Erythroblast (primary cell): Measurements from ENCODE around the gene KCNMA1.

Source experiments
- DNase-seq, 2 experiments: peaks; one replicate each; lab custom pipeline; 2025; lab: John Stamatoyannopoulos, UW
- GATA1 ChIP-seq: IDR thresholded peaks from 2 replicates; pipeline ENCODE4 v1.6.1; 2011; ENCODE audit warnings: low read depth, mild to moderate bottlenecking, control low read depth, low read length, moderate library complexity
- POLR2A ChIP-seq: IDR thresholded peaks from 2 replicates; pipeline ENCODE4 v1.6.1; 2011; ENCODE audit warnings: mild to moderate bottlenecking, low read length

KCNMA1 gene

GRCh38 chr10:77103213-77103612 is 534.4 kb downstream of the KCNMA1 start:
- TF ChIP-seq POLR2A (no peak), GATA1 (no peak)
- DNase-seq: no peak

DNA sequence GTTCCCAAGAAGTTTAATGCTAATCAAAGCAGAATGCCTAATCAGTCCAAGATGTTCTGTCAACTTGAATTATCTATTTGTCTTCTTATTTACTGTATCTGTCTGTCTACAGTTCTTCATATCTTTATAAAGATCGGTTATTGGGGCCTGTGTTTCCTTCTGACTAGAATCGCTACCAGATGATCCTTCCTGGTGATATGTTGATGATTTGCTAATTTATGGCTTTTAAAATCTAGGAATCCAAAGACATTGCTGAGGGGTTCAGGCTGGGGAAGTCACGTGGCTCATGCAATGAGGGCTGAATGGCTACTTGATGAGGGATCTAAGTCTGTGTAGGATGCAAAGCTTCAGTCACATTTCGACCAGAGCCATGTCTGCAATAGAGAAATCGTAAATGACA is 536.3 kb downstream of the KCNMA1 start:
- TF ChIP-seq GATA1 (no peak), POLR2A (no peak)
- no peak for DNase-seq

DNA sequence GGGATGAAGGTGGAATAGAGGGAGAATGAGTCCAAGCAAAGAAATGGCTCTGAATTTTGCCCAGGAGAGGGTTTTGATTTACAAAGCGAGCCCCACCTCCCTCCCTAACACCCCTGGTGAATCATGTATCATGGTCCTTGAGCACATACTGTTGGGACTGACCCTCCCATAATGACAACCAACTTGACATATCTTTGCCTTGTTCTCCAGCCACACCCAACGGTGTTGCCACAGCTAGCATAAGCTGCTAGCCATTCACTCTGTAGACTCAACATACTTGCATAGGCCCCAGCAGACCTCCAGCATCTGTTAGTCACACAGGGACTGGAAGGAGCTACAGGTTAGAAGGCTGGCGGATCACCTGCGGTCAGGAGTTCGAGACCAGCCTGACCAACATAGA is 538.5 kb downstream of the KCNMA1 start:
- DNase-seq: no peak
- TF ChIP-seq GATA1: no peak
- no peak for TF ChIP-seq POLR2A

DNA sequence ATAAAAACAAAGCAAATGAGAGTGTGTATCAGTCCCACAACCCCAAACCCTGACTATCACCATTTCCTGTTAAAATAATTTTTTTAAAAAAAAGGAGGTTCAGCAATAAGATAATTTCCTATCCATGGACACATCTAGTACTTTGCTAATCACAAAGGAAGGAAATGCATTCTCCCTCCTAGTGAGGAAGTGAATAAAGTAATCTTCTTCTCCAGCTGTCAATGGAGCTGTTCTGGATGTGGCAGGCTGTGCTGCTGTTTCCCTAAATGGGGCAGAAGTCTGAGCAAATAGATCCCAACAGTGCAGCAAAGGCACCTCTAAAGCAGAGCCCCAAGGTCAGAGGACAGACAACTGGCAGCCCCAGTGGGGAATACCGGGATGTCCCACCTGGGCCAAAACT is 540.0 kb downstream of the KCNMA1 start:
- DNase-seq: no peak
- TF ChIP-seq GATA1 (no peak), POLR2A (no peak)

- no peak for TF ChIP-seq GATA1
- no peak for TF ChIP-seq POLR2A
Measured at GRCh38 chr10:77093126-77093525, 544.5 kb downstream of the KCNMA1 start.

GRCh38 chr10:77091597-77092165 is 545.9 kb downstream of the KCNMA1 start:
- DNase-seq: no peak
- no peak for TF ChIP-seq POLR2A
- TF ChIP-seq GATA1: no peak

More at GRCh38 chr10:77093126-77093525, 544.5 kb downstream of the KCNMA1 start:
- no peak for DNase-seq

- TF ChIP-seq GATA1 (no peak), POLR2A (no peak)
Measured at GRCh38 chr10:77090381-77091356, 546.9 kb downstream of the KCNMA1 start.

DNA sequence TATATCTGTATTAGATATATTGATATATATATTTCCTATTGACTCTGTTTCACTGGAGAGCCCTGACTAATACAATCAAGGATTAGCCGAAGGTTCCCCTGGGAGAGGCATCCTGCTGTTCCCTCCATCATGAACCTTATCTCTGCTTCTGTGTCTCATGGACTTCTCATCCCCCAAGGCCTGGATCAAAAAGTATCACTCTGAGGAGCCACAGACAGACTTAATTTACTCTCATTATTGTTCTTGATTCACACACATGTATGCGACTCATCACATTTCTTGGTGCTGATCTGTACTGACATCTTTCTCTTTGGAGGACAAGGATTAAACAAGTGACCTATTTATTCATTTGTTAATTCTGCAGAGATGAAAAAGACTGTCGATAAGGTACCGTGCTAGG is 550.2 kb downstream of the KCNMA1 start:
- no peak for DNase-seq

More at GRCh38 chr10:77090381-77091356, 546.9 kb downstream of the KCNMA1 start:
- no peak for DNase-seq

GRCh38 chr10:77086081-77086480 is 551.5 kb downstream of the KCNMA1 start:
- DNase-seq: no peak
- TF ChIP-seq GATA1 (no peak), POLR2A (no peak)

More for the DNA sequence above, 550.2 kb downstream of the KCNMA1 start:
- TF ChIP-seq GATA1 (no peak), POLR2A (no peak)

DNA sequence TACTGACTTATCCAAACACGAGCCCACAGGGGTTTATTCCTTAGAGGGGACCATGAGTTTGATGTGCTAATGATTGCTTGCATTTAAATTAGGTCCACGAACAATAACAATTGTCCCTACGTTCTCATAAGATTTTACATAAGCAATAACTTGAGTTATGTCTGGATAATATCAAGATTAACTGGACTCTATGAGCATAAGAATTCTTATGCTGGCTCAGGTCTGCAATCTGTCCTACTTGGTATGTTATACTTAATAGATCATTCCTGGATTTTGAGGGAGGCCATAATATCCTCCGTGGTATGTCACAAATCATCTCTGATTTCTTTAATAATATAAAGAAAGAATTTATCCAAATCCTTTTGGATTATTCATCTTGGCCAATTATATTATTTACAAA is 552.3 kb downstream of the KCNMA1 start:
- TF ChIP-seq GATA1: no peak
- TF ChIP-seq POLR2A: no peak
- no peak for DNase-seq

GRCh38 chr10:77084431-77085144 is 553.0 kb downstream of the KCNMA1 start:
- no peak for DNase-seq
- TF ChIP-seq GATA1 (no peak), POLR2A (no peak)

DNA sequence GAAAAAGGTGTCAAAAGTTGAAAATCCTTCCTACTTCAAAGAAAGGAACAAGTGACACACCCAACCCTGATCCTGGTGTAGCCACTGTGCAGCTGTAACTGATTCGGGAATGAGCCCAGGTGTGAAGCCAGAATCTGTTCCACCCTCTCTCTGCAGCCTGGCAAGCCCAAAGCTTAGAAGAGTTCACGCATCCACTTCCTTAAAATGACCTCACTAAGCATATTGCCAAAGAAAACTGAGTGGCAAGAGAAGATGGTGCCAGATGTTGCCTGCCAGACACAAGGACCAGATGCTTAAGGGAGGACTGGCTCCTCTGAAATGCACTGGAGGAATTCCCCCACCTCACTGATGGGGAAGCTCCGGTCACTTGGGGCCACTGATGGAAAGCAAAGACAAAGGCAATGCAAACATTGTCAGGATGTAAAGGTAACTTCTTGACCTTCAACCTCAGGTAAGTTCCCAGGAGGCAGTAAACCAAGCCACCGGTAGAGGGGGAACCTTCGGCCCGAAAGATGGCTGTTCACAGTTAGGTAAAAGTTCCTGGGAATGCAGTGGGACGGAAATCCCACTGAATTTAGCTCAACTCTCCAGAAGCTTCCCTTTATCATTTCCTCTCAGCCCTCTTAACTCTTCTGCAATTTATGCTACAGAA is 554.9 kb downstream of the KCNMA1 start:
- TF ChIP-seq POLR2A (no peak), GATA1 (no peak)
- DNase-seq: no peak

- TF ChIP-seq POLR2A (no peak), GATA1 (no peak)
- no peak for DNase-seq
Measured at GRCh38 chr10:77081481-77081891, 556.1 kb downstream of the KCNMA1 start.
